WTC11 (cell line): ENCODE results near the gene CNOT6L. TPM values are rescaled to one million over a fixed set of nuclear protein-coding genes. Genes with fewer than 3 reads are reported as not detected.
A peak's percentile ranks its signal among the peaks of the same experiment; 100 is the strongest.

Source experiments
- ATAC-seq: fragments of 200-7000 bp; cut with Tn5 transposase; 2 replicates; pipeline ENCODE4 v1.10.0; 2021; ENCODE audit warnings: mild to moderate bottlenecking, moderate library complexity
- CTCF ChIA-PET: fragments of 300-600 bp; sonication (Branson Sonifier 250); formaldehyde crosslinking; loops from one replicate; lab custom pipeline; 2021; ENCODE audit warnings: antibody characterized with exemption; lab: Charles Lee
- POLR2A ChIA-PET: fragments of 350-600 bp; sonication (Branson Sonifier 250); formaldehyde crosslinking; loops from one replicate; lab custom pipeline; 2021; ENCODE audit warnings: antibody characterized with exemption; lab: Charles Lee
- DNase-seq: peaks from one replicate; pipeline ENCODE4 v3.0.0; 2021; ENCODE audit warnings: low spot score
- H3K27ac Mint-ChIP-seq: 2 replicates; pipeline ENCODE4 v1.8.0; 2021; ENCODE audit warnings: mixed read lengths
- H3K27me3 Mint-ChIP-seq: 2 replicates; pipeline ENCODE4 v1.8.0; 2021; ENCODE audit warnings: low read depth, mild to moderate bottlenecking, moderate library complexity, mixed read lengths
- H3K36me3 Mint-ChIP-seq: 2 replicates; pipeline ENCODE4 v1.8.0; 2021; ENCODE audit warnings: mixed read lengths
- H3K4me1 Mint-ChIP-seq: 2 replicates; pipeline ENCODE4 v1.8.0; 2022; ENCODE audit warnings: mixed read lengths
- H3K4me3 Mint-ChIP-seq: 2 replicates; pipeline ENCODE4 v1.8.0; 2021; ENCODE audit warnings: mild to moderate bottlenecking, moderate library complexity, mixed read lengths
- H3K9me3 Mint-ChIP-seq: 2 replicates; pipeline ENCODE4 v1.8.0; 2021; ENCODE audit warnings: mixed read lengths
- ATF1 ChIP-seq: sonication (generic); formaldehyde crosslinking; IDR thresholded peaks from 2 replicates; pipeline ENCODE4 v1.8.1; 2023; ENCODE audit warnings: mild to moderate bottlenecking, moderate library complexity, missing genetic modification reagents
- EMX1 ChIP-seq: fragments of 250-450 bp; sonication (Bioruptor Pico); IDR thresholded peaks from 2 replicates; pipeline ENCODE4 v1.8.0; 2021; ENCODE audit warnings: mild to moderate bottlenecking
- ETV6 ChIP-seq: sonication (generic); formaldehyde crosslinking; IDR thresholded peaks from 2 replicates; pipeline ENCODE4 v1.8.1; 2022; ENCODE audit warnings: mild to moderate bottlenecking, missing genetic modification reagents
- FOXK1 ChIP-seq: sonication (generic); formaldehyde crosslinking; IDR thresholded peaks from 2 replicates; pipeline ENCODE4 v1.8.0; 2022; ENCODE audit warnings: mild to moderate bottlenecking, moderate library complexity, missing genetic modification reagents
- FOXP1 ChIP-seq: sonication (generic); formaldehyde crosslinking; IDR thresholded peaks from 2 replicates; pipeline ENCODE4 v1.8.0; 2022; ENCODE audit warnings: missing genetic modification reagents, mild to moderate bottlenecking, moderate library complexity, borderline replicate concordance
- GABPB1 ChIP-seq: sonication (generic); formaldehyde crosslinking; IDR thresholded peaks from 2 replicates; pipeline ENCODE4 v1.8.1; 2023; ENCODE audit warnings: mild to moderate bottlenecking, missing genetic modification reagents
- GTF2I ChIP-seq: fragments of 250-450 bp; sonication (Bioruptor Pico); conservative IDR thresholded peaks from 2 replicates; pipeline ENCODE4 v1.4.0; 2021; ENCODE audit warnings: mild to moderate bottlenecking
- IRF2 ChIP-seq: sonication (generic); formaldehyde crosslinking; IDR thresholded peaks from 2 replicates; pipeline ENCODE4 v1.8.0; 2022; ENCODE audit warnings: low read depth, missing genetic modification reagents, borderline replicate concordance
- MYBL2 ChIP-seq: sonication (generic); formaldehyde crosslinking; IDR thresholded peaks from 2 replicates; pipeline ENCODE4 v1.8.1; 2023; ENCODE audit warnings: mild to moderate bottlenecking, moderate library complexity, missing genetic modification reagents
- NR1H2 ChIP-seq: sonication (generic); formaldehyde crosslinking; IDR thresholded peaks from 2 replicates; pipeline ENCODE4 v1.9.0; 2021; ENCODE audit warnings: mild to moderate bottlenecking, moderate library complexity, missing genetic modification reagents
- PRRX2 ChIP-seq: fragments of 250-450 bp; sonication (Bioruptor Pico); IDR thresholded peaks from 2 replicates; pipeline ENCODE4 v1.8.0; 2021; ENCODE audit warnings: mild to moderate bottlenecking
- SMAD3 ChIP-seq: sonication (generic); formaldehyde crosslinking; IDR thresholded peaks from 2 replicates; pipeline ENCODE4 v1.8.0; 2022; ENCODE audit warnings: missing genetic modification reagents, mild to moderate bottlenecking, borderline replicate concordance
- SP1 ChIP-seq: sonication (generic); formaldehyde crosslinking; conservative IDR thresholded peaks from 2 replicates; pipeline ENCODE4 v1.8.1; 2022; ENCODE audit warnings: missing genetic modification reagents
- TP53 ChIP-seq: sonication (generic); formaldehyde crosslinking; IDR thresholded peaks from 2 replicates; pipeline ENCODE4 v1.8.1; 2023; ENCODE audit warnings: mild to moderate bottlenecking, missing genetic modification reagents
- ZNF121 ChIP-seq: sonication (generic); formaldehyde crosslinking; IDR thresholded peaks from 2 replicates; pipeline ENCODE4 v1.8.0; 2023; ENCODE audit warnings: missing genetic modification reagents
- ZNF138 ChIP-seq: sonication (generic); formaldehyde crosslinking; conservative IDR thresholded peaks from 2 replicates; pipeline ENCODE4 v1.8.1; 2022; ENCODE audit warnings: mild to moderate bottlenecking, moderate library complexity, missing genetic modification reagents
- ZNF423 ChIP-seq: fragments of 250-450 bp; sonication (Bioruptor Pico); IDR thresholded peaks from 2 replicates; pipeline ENCODE4 v2.1.2; 2022; ENCODE audit warnings: mild to moderate bottlenecking, moderate library complexity
- ZNF671 ChIP-seq: fragments of 250-450 bp; sonication (Bioruptor Pico); IDR thresholded peaks from 2 replicates; pipeline ENCODE4 v1.8.0; 2021; ENCODE audit warnings: mild to moderate bottlenecking
- total RNA-seq: library from RNA; stranded (reverse); gene quantifications from 3 replicates; pipeline ENCODE4 v1.2.3, GENCODE V29; 2021
- TF ChIP-seq, protein P1 (sequence below): sonication (generic); formaldehyde crosslinking; IDR thresholded peaks from 2 replicates; pipeline ENCODE4 v1.8.1; 2023; ENCODE audit warnings: mild to moderate bottlenecking, missing genetic modification reagents
- TF ChIP-seq, protein P2 (sequence below): sonication (generic); formaldehyde crosslinking; IDR thresholded peaks from 2 replicates; pipeline ENCODE4 v1.8.0; 2022; ENCODE audit warnings: mild to moderate bottlenecking, missing genetic modification reagents
- TF ChIP-seq, protein P3 (sequence below): fragments of 250-450 bp; sonication (Bioruptor Pico); IDR thresholded peaks from 2 replicates; pipeline ENCODE4 v1.9.0; 2021; ENCODE audit warnings: moderate library complexity, mild to moderate bottlenecking, inconsistent platforms, borderline replicate concordance
- TF ChIP-seq, protein P4 (sequence below): sonication (generic); formaldehyde crosslinking; IDR thresholded peaks from 2 replicates; pipeline ENCODE4 v1.8.1; 2022; ENCODE audit warnings: missing genetic modification reagents, borderline replicate concordance
- TF ChIP-seq, protein P5 (sequence below): sonication (generic); formaldehyde crosslinking; IDR thresholded peaks from 2 replicates; pipeline ENCODE4 v1.8.1; 2023; ENCODE audit warnings: mild to moderate bottlenecking, missing genetic modification reagents, moderate library complexity
- TF ChIP-seq, protein P6 (sequence below): sonication (generic); formaldehyde crosslinking; IDR thresholded peaks from 2 replicates; pipeline ENCODE4 v1.8.1; 2022; ENCODE audit warnings: low read depth, missing genetic modification reagents, borderline replicate concordance

The CNOT6L gene
- total RNA-seq, 1 experiment from 2014 or later = 21.6 TPM

DNA sequence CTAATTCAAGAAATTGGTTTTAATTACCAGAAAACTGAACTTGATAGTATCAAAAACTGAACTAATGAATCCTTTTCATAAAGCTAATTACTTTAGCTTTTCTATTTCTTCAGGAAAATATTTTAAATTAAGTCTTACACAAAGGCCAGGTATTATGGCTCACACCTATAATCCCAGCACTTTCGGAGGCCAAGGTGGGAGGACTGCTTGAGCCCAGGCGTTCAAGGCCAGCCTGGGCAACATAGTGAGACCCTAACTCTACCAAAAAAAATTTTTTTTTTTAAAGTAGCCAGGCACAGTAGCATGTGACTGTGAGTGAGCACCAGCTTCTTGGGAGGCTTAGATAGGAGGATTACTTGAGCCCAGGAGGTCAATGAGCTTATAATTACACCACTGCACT, 19.1 kb downstream of the CNOT6L start:
- Mint-ChIP-seq H3K36me3 (peaks cover 8% of the 10 kb centered on the region; the same call in 1 of the 2 replicates), H3K9me3 (peaks cover 10% of the 10 kb centered on the region), H3K27ac (no peak overlapping the region), H3K4me3 (no peak overlapping the region), H3K27me3 (no peaks in the 10 kb centered on the region), H3K4me1 (peaks cover 13% of the 10 kb centered on the region)
- CTCF ChIA-PET = interaction anchor here (0.6 to 1.5 kb wide), 2 partner anchors 18 to 705 kb away, joined by 3 to 6 read pairs; no protein-coding TSS in a partner anchor
- ATAC-seq = no peak
- POLR2A ChIA-PET = no interaction called here
- no peak for TF ChIP-seq IRF2 (CRISPR knock-in tag)
- peak; percentile 71; the same call in 1 of the 2 replicates for TF ChIP-seq ZNF121 (CRISPR knock-in tag)
- TF ChIP-seq GTF2I (CRISPR knock-in tag) = 0 out of 2 replicates have a peak, but pooled peaks have one; percentile 33
- no peak for TF ChIP-seq SMAD3 (CRISPR knock-in tag)
- no peak for TF ChIP-seq FOXP1 (CRISPR knock-in tag)
- TF ChIP-seq, protein P1, sequence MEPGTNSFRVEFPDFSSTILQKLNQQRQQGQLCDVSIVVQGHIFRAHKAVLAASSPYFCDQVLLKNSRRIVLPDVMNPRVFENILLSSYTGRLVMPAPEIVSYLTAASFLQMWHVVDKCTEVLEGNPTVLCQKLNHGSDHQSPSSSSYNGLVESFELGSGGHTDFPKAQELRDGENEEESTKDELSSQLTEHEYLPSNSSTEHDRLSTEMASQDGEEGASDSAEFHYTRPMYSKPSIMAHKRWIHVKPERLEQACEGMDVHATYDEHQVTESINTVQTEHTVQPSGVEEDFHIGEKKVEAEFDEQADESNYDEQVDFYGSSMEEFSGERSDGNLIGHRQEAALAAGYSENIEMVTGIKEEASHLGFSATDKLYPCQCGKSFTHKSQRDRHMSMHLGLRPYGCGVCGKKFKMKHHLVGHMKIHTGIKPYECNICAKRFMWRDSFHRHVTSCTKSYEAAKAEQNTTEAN (CRISPR knock-in tag) = no peak
- TF ChIP-seq ZNF423 (CRISPR knock-in tag) = no peak
- no peak for DNase-seq

DNA sequence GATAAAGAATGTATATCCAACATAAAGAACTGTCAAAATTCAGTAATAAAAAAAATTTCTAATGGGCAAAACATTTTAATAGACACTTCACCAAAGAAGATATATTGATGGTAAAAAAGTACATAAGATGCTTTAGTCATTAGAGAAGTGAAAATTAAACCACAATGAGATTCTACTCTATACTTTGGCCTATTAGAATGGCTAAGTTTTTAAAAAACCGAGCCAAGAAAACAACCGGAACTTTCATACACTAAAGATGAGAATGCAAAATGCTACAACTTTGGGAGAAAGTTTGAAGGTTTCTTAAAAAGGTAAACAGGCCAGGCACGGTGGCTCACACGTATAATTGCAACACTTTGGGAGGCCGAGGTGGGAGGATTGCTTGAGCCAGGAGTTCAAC, 20.8 kb downstream of the CNOT6L start:
- TF ChIP-seq, protein P2, sequence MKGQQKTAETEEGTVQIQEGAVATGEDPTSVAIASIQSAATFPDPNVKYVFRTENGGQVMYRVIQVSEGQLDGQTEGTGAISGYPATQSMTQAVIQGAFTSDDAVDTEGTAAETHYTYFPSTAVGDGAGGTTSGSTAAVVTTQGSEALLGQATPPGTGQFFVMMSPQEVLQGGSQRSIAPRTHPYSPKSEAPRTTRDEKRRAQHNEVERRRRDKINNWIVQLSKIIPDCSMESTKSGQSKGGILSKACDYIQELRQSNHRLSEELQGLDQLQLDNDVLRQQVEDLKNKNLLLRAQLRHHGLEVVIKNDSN = no peak
- TF ChIP-seq ZNF671 (no peak), SP1 (CRISPR knock-in tag) (no peak), ETV6 (CRISPR knock-in tag) (no peak), NR1H2 (CRISPR knock-in tag) (no peak), ATF1 (CRISPR knock-in tag) (no peak), PRRX2 (no peak), ZNF138 (no peak)
- TF ChIP-seq, protein P3, sequence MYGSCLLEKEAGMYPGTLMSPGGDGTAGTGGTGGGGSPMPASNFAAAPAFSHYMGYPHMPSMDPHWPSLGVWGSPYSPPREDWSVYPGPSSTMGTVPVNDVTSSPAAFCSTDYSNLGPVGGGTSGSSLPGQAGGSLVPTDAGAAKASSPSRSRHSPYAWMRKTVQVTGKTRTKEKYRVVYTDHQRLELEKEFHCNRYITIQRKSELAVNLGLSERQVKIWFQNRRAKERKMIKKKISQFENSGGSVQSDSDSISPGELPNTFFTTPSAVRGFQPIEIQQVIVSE (CRISPR knock-in tag) = no peak
- TF ChIP-seq, protein P4, sequence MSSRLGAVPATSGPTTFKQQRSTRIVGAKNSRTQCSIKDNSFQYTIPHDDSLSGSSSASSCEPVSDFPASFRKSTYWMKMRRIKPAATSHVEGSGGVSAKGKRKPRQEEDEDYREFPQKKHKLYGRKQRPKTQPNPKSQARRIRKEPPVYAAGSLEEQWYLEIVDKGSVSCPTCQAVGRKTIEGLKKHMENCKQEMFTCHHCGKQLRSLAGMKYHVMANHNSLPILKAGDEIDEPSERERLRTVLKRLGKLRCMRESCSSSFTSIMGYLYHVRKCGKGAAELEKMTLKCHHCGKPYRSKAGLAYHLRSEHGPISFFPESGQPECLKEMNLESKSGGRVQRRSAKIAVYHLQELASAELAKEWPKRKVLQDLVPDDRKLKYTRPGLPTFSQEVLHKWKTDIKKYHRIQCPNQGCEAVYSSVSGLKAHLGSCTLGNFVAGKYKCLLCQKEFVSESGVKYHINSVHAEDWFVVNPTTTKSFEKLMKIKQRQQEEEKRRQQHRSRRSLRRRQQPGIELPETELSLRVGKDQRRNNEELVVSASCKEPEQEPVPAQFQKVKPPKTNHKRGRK = no peak
- TF ChIP-seq, all 79 proteins: peak for 0
- peaks cover 10% of the 10 kb centered on the region for H3K9me3 Mint-ChIP-seq
- DNase-seq = no peak
- no peak overlapping the region for H3K4me3 Mint-ChIP-seq
- H3K27me3 Mint-ChIP-seq = no peaks in the 10 kb centered on the region
- H3K4me1 Mint-ChIP-seq = peaks cover 13% of the 10 kb centered on the region
- H3K36me3 Mint-ChIP-seq = peaks cover 8% of the 10 kb centered on the region; the same call in 1 of the 2 replicates
- no peak for ATAC-seq
- CTCF ChIA-PET = no interaction called here
- POLR2A ChIA-PET = no interaction called here
- H3K27ac Mint-ChIP-seq = no peak overlapping the region

DNA sequence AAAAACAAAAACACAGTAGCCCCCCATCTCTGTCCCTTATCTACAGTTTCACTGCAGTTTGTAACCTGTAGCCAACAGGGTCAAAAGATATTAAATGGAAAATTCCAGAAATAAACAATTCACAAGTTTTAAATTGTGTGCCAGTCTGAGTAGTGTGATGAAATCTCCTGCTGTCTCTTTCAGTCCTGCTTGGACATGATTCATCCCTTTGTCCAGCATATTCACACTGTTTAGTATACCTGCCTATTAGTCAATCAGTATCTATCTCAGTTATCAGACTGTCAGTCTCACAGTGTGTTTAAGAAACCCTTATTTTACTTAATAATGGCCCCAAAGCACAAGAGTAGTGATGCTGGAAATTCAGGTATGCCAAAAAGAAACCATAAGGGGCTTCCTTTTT, 21.9 kb downstream of the CNOT6L start:
- Mint-ChIP-seq H3K4me1 (peaks cover 13% of the 10 kb centered on the region), H3K27ac (no peak overlapping the region), H3K4me3 (no peak overlapping the region), H3K27me3 (no peaks in the 10 kb centered on the region), H3K9me3 (peaks cover 10% of the 10 kb centered on the region), H3K36me3 (peaks cover 8% of the 10 kb centered on the region; the same call in 1 of the 2 replicates)
- ChIA-PET POLR2A (no interaction called here), CTCF (no interaction called here)
- ATAC-seq (no peak), DNase-seq (no peak)
- TF ChIP-seq MYBL2 (no peak), FOXK1 (CRISPR knock-in tag) (no peak), GABPB1 (no peak), EMX1 (CRISPR knock-in tag) (no peak), ZNF423 (CRISPR knock-in tag) (no peak), TP53 (CRISPR knock-in tag) (no peak)
- TF ChIP-seq, protein P2 = no peak
- TF ChIP-seq, protein P5, sequence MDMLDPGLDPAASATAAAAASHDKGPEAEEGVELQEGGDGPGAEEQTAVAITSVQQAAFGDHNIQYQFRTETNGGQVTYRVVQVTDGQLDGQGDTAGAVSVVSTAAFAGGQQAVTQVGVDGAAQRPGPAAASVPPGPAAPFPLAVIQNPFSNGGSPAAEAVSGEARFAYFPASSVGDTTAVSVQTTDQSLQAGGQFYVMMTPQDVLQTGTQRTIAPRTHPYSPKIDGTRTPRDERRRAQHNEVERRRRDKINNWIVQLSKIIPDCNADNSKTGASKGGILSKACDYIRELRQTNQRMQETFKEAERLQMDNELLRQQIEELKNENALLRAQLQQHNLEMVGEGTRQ (CRISPR knock-in tag) = no peak
- TF ChIP-seq, protein P6, sequence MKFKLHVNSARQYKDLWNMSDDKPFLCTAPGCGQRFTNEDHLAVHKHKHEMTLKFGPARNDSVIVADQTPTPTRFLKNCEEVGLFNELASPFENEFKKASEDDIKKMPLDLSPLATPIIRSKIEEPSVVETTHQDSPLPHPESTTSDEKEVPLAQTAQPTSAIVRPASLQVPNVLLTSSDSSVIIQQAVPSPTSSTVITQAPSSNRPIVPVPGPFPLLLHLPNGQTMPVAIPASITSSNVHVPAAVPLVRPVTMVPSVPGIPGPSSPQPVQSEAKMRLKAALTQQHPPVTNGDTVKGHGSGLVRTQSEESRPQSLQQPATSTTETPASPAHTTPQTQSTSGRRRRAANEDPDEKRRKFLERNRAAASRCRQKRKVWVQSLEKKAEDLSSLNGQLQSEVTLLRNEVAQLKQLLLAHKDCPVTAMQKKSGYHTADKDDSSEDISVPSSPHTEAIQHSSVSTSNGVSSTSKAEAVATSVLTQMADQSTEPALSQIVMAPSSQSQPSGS (CRISPR knock-in tag) = no peak
